Smooth muscle cell (in vitro differentiated cells): ENCODE measurements around the gene WNT11. TPM values are rescaled to one million over a fixed set of nuclear protein-coding genes. Genes with fewer than 3 reads are reported as not detected.

Experiments used
- DNase-seq: peaks from one replicate; lab custom pipeline; 2025; ENCODE audit not compliant: unreplicated experiment; lab: John Stamatoyannopoulos, UW
- H2AFZ ChIP-seq: fragments of 200-600 bp; sonication (generic); 2 replicates; pipeline ENCODE4 v1.6.0; 2016; ENCODE audit warnings: antibody characterized with exemption, low read depth, mild to moderate bottlenecking
- H3F3A ChIP-seq: fragments of 200-600 bp; sonication (generic); 2 replicates; pipeline ENCODE4 v1.6.0; 2017; ENCODE audit warnings: antibody characterized with exemption, low read depth
- H3K27ac ChIP-seq: fragments of 200-600 bp; sonication (generic); 2 replicates; pipeline ENCODE4 v1.5.1; 2016; ENCODE audit warnings: low read depth, mild to moderate bottlenecking
- H3K27me3 ChIP-seq: fragments of 200-600 bp; sonication (generic); 2 replicates; pipeline ENCODE4 v1.6.1; 2016; ENCODE audit warnings: low read depth, mild to moderate bottlenecking
- H3K36me3 ChIP-seq: fragments of 200-600 bp; sonication (generic); 2 replicates; pipeline ENCODE4 v1.5.1; 2016; ENCODE audit warnings: low read depth
- H3K4me1 ChIP-seq: fragments of 200-600 bp; sonication (generic); 2 replicates; pipeline ENCODE4 v1.5.1; 2016; ENCODE audit warnings: low read depth
- H3K4me2 ChIP-seq: fragments of 200-600 bp; sonication (generic); 2 replicates; pipeline ENCODE4 v1.6.0; 2016; ENCODE audit warnings: mild to moderate bottlenecking
- H3K4me3 ChIP-seq: fragments of 200-600 bp; sonication (generic); 2 replicates; pipeline ENCODE4 v1.5.1; 2016; ENCODE audit warnings: mild to moderate bottlenecking
- H3K79me2 ChIP-seq: fragments of 200-600 bp; sonication (generic); 2 replicates; pipeline ENCODE4 v1.6.0; 2016; ENCODE audit warnings: low read depth, mild to moderate bottlenecking
- H3K9ac ChIP-seq: fragments of 200-600 bp; sonication (generic); 2 replicates; pipeline ENCODE4 v1.6.0; 2016; ENCODE audit warnings: low read depth
- H3K9me3 ChIP-seq: fragments of 200-600 bp; sonication (generic); replicated peaks from 2 replicates; pipeline ENCODE4 v1.5.1; 2016; ENCODE audit warnings: low read depth
- H4K20me1 ChIP-seq: fragments of 200-600 bp; sonication (generic); 2 replicates; pipeline ENCODE4 v1.6.0; 2016; ENCODE audit warnings: low read depth
- WGBS: methylation state at CpG from one replicate; pipeline ENCODE4 v1.1.7; 2016; ENCODE audit warnings: low lambda C conversion rate; 5-methylcytosine and 5-hydroxymethylcytosine counted together
- polyA plus RNA-seq: library from polyadenylated mRNA; unstranded; fragments of >200 nt; fragmentation: Nextera tagmentation; extraction: Ambion mirVana; gene quantifications from 2 replicates; pipeline ENCODE4 v1.2.1, GENCODE V29; 2016
- total RNA-seq: library from RNA; depleted of rRNA; stranded (reverse); fragments of >200 nt; gene quantifications from 2 replicates; pipeline ENCODE4 v1.2.3, GENCODE V29; 2014
- TF ChIP-seq, protein P1 (sequence below): fragments of 200-600 bp; sonication (generic); IDR thresholded peaks from 2 replicates; pipeline ENCODE4 v1.5.1; 2017; ENCODE audit warnings: borderline replicate concordance, mild to moderate bottlenecking, antibody characterized with exemption; ENCODE audit not compliant: insufficient read depth, poor library complexity, severe bottlenecking

WNT11 gene
- total and polyA plus RNA-seq, 2 experiments from 2014 or later, result 12.1 to 13.5 TPM

DNA sequence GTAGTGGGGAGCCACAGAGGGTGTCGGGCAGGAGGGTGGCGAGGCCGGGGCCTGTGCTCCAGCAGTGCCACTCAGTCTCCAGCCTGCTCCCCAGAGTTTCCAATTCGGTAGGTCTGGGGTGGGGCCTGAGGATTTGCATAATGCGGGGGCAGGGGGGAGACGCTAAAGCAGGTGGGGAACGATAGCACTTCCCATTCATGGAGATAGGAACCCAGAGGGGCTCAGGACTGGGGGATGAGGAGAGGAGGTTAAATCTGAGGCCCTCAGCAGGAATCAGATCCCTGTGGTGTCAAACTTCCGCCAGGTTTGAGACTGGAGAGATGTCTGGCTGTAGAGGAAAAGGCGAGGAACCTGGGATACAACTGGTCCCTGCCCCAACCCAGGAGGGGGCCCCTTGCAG, 29.8 kb downstream of the WNT11 start:
- H3K27me3 ChIP-seq, result no peaks in the 10 kb centered on the region
- no peaks in the 10 kb centered on the region for H3K4me1 ChIP-seq
- H3F3A ChIP-seq, result no peaks in the 10 kb centered on the region
- no peak for DNase-seq
- H3K79me2 ChIP-seq, result no peaks in the 10 kb centered on the region
- no peak overlapping the region for H3K27ac ChIP-seq
- H3K4me2 ChIP-seq, result no peak overlapping the region
- TF ChIP-seq, protein P1, sequence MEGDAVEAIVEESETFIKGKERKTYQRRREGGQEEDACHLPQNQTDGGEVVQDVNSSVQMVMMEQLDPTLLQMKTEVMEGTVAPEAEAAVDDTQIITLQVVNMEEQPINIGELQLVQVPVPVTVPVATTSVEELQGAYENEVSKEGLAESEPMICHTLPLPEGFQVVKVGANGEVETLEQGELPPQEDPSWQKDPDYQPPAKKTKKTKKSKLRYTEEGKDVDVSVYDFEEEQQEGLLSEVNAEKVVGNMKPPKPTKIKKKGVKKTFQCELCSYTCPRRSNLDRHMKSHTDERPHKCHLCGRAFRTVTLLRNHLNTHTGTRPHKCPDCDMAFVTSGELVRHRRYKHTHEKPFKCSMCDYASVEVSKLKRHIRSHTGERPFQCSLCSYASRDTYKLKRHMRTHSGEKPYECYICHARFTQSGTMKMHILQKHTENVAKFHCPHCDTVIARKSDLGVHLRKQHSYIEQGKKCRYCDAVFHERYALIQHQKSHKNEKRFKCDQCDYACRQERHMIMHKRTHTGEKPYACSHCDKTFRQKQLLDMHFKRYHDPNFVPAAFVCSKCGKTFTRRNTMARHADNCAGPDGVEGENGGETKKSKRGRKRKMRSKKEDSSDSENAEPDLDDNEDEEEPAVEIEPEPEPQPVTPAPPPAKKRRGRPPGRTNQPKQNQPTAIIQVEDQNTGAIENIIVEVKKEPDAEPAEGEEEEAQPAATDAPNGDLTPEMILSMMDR, result no peak
- no peak overlapping the region for H2AFZ ChIP-seq
- no peak overlapping the region for H3K4me3 ChIP-seq
- no peaks in the 10 kb centered on the region for H4K20me1 ChIP-seq
- 94% methylated on average over 5 of the region's 9 CpGs for WGBS
- no peak overlapping the region for H3K9ac ChIP-seq
- no peaks in the 10 kb centered on the region for H3K36me3 ChIP-seq
- no peaks in the 10 kb centered on the region for H3K9me3 ChIP-seq

DNA sequence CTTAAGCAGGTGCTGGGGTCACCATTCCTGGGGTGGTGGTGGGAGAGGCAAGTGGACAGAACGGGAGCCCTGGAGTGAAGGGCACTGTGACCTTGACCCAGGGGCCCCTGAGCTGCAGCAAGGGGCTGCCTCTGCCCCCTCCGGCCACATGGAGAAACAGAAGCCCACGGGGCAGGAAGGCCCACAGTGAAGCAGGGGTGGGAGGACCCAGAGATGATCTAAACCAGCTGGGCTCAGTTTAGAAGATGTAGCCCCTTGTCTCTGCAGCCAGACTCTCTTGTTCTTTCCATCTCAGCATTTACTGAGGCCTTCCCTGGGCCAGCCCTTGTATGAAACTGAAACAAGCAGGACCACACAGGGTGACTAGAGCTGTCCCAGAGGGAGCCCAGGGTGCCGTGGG, 30.5 kb downstream of the WNT11 start:
- 58% methylated on average over 4 of the region's 4 CpGs for WGBS
- Histone ChIP-seq H3F3A (no peaks in the 10 kb centered on the region), H3K36me3 (no peaks in the 10 kb centered on the region), H3K4me1 (no peaks in the 10 kb centered on the region), H3K4me2 (no peak overlapping the region), H4K20me1 (no peaks in the 10 kb centered on the region), H3K27me3 (no peaks in the 10 kb centered on the region), H3K9ac (no peak overlapping the region), H3K27ac (no peak overlapping the region), H3K9me3 (no peaks in the 10 kb centered on the region), H2AFZ (no peak overlapping the region), H3K79me2 (no peaks in the 10 kb centered on the region), H3K4me3 (no peak overlapping the region)
- TF ChIP-seq, protein P1, result no peak
- no peak for DNase-seq

DNA sequence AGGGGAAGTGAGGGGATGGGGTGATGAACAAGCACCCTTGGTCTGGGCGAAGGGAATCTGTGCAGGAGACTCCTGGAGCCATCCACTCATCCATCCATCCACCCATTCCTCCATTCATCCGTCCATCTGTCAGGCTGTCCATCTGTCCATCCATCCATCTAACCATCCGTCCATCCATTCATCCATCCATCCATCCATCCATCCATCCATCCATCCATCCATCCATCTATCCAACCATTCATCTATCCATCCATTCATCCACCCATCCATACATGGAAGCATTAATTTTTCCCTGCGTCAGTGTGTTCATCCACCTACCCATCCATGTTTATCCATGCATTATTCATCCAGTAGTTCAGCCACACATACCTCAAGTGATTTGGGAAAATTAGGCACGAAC, 32.0 kb downstream of the WNT11 start:
- H3K79me2 ChIP-seq, result no peaks in the 10 kb centered on the region
- 94% methylated on average over 5 of the region's 5 CpGs for WGBS
- no peak overlapping the region for H2AFZ ChIP-seq

DNA sequence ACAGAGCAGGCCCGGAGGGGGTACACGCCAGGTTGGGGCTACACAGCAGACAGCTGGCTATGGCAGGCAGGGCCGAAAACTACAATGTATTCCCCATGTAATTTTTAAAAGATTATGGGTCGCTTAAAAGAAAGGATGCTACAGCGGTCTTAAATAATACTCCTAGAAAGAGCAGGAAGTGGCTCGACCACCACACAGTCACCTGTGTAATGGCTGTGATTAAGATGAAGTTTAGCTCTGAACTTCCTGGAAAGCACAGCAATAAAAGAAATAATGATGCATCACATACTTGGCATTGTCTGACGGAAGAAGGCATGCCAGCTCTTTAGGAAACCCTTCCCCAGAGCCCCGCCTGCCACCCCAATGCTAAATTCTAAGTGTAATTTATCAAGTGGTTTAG, 32.6 kb downstream of the WNT11 start:
- 97% methylated on average over 8 of the region's 8 CpGs for WGBS
- no peaks in the 10 kb centered on the region for H3K27me3 ChIP-seq

More for the DNA sequence above, 32.0 kb downstream of the WNT11 start:
- H3K4me2 ChIP-seq, result no peak overlapping the region
- H3K4me3 ChIP-seq, result no peak overlapping the region
- H3K9ac ChIP-seq, result no peak overlapping the region
- TF ChIP-seq, protein P1, result no peak
- no peaks in the 10 kb centered on the region for H3K9me3 ChIP-seq
- H3K4me1 ChIP-seq, result no peaks in the 10 kb centered on the region
- H3K27ac ChIP-seq, result no peak overlapping the region
- H3K27me3 ChIP-seq, result no peaks in the 10 kb centered on the region
- no peaks in the 10 kb centered on the region for H4K20me1 ChIP-seq
- no peaks in the 10 kb centered on the region for H3K36me3 ChIP-seq
- no peak for DNase-seq
- no peaks in the 10 kb centered on the region for H3F3A ChIP-seq

More for the DNA sequence above, 32.6 kb downstream of the WNT11 start:
- no peaks in the 10 kb centered on the region for H3K36me3 ChIP-seq
- H3K9ac ChIP-seq, result no peak overlapping the region
- no peak overlapping the region for H3K27ac ChIP-seq
- DNase-seq, result no peak
- no peak overlapping the region for H3K4me2 ChIP-seq
- no peaks in the 10 kb centered on the region for H4K20me1 ChIP-seq
- no peaks in the 10 kb centered on the region for H3K4me1 ChIP-seq
- no peak overlapping the region for H3K4me3 ChIP-seq
- no peaks in the 10 kb centered on the region for H3F3A ChIP-seq
- H3K9me3 ChIP-seq, result no peaks in the 10 kb centered on the region
- H3K79me2 ChIP-seq, result no peaks in the 10 kb centered on the region
- H2AFZ ChIP-seq, result no peak overlapping the region
- TF ChIP-seq, protein P1, result no peak
